Endodermal cell (in vitro differentiated cells): ENCODE results near the gene CAMKMT. TPM values are rescaled to one million over a fixed set of nuclear protein-coding genes. Genes with fewer than 3 reads are reported as not detected.

Experiments
- DNase-seq: peaks from one replicate; pipeline ENCODE4 v3.0.0-alpha.2; 2017
- H3K27ac ChIP-seq: 2 replicates; pipeline ENCODE4 v1.5.1; 2013; ENCODE audit warnings: mild to moderate bottlenecking, low read depth, low read length, moderate library complexity
- H3K27me3 ChIP-seq: 2 replicates; pipeline ENCODE4 v1.6.1; 2013; ENCODE audit warnings: mild to moderate bottlenecking, low read length, moderate library complexity; ENCODE audit not compliant: insufficient read depth, control insufficient read depth, poor library complexity, severe bottlenecking
- H3K36me3 ChIP-seq: 2 replicates; pipeline ENCODE4 v1.7.0; 2013; ENCODE audit warnings: mild to moderate bottlenecking, low read length, moderate library complexity; ENCODE audit not compliant: control insufficient read depth, insufficient read depth
- H3K4me1 ChIP-seq: one replicate; pipeline ENCODE4 v1.7.0; 2013; ENCODE audit warnings: low read length; ENCODE audit not compliant: control insufficient read depth, insufficient read depth
- H3K4me3 ChIP-seq: 2 replicates; pipeline ENCODE4 v1.5.1; 2013; ENCODE audit warnings: mild to moderate bottlenecking, low read length, moderate library complexity
- H3K9ac ChIP-seq: 2 replicates; pipeline ENCODE4 v1.6.1; 2013; ENCODE audit warnings: mild to moderate bottlenecking, low read length, moderate library complexity; ENCODE audit not compliant: poor library complexity, severe bottlenecking; ENCODE audit errors: extremely low read depth
- H3K9me3 ChIP-seq: 2 replicates; pipeline ENCODE4 v1.6.1; 2013; ENCODE audit warnings: mild to moderate bottlenecking, low read length, moderate library complexity; ENCODE audit not compliant: control insufficient read depth
- H3K27ac Mint-ChIP-seq: 2 replicates; pipeline ENCODE4 v1.8.0; 2020; ENCODE audit warnings: mixed read lengths
- H3K27me3 Mint-ChIP-seq: 2 replicates; pipeline ENCODE4 v1.8.0; 2021; ENCODE audit warnings: mild to moderate bottlenecking, mixed read lengths; ENCODE audit not compliant: insufficient read depth
- H3K36me3 Mint-ChIP-seq: 2 replicates; pipeline ENCODE4 v1.8.0; 2020; ENCODE audit warnings: low read depth, mixed read lengths
- H3K4me1 Mint-ChIP-seq: 2 replicates; pipeline ENCODE4 v1.8.0; 2020; ENCODE audit warnings: mixed read lengths
- H3K4me3 Mint-ChIP-seq: 2 replicates; pipeline ENCODE4 v1.8.0; 2020; ENCODE audit warnings: mild to moderate bottlenecking, moderate library complexity, mixed read lengths
- H3K9me3 Mint-ChIP-seq: 2 replicates; pipeline ENCODE4 v1.8.0; 2020; ENCODE audit warnings: mild to moderate bottlenecking, mixed read lengths
- WGBS, 2 experiments: methylation state at CpG; one replicate each; pipeline versions ENCODE4 v1.1.5 to v1.1.7; 2013; ENCODE audit warnings: missing lambda C conversion rate in 2 of 2, mixed read lengths in 1 of 2; ENCODE audit not compliant: insufficient coverage in 1 of 2, insufficient read length in 1 of 2; 5-methylcytosine and 5-hydroxymethylcytosine counted together
- total RNA-seq, 2 donors: library from RNA; stranded (reverse); fragmentation: NEBNext Ultra II Directional in 1 of 2; extraction: Animal tissue kit (Norgen Biotek cat#: 25700) in 1 of 2; gene quantifications; 2 replicates in 1 of 2; 3 replicates in 1 of 2; pipeline ENCODE4 v1.2.1, GENCODE V29; 2021
- TF ChIP-seq, protein P1 (sequence below): fragments of 200-600 bp; sonication (generic); conservative IDR thresholded peaks from 2 replicates; pipeline ENCODE4 v1.5.0; 2021; ENCODE audit warnings: antibody characterized with exemption, mild to moderate bottlenecking

The CAMKMT gene
- total RNA-seq, 2 donors from 2014 or later = 31.4 to 57.5 TPM

DNA sequence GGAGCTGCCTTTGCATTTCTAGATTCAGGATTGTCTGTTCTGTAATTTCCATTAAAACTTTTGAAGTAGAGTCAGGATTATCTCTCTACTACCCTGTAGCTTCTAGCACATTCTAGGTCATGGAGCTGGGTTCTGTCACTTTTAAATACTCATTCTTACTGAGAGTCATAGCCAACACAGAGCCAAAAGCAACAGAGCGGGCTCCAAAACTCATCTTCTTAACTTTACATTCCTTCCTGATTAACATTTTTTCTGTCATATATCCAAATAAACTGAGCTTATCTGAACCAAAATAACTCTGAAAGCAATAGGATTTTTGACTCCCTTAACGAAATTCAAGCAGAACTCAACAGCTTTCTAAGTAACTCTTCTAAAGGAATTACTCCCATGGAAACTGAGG is 13.3 kb upstream of the CAMKMT start:
- H3K4me3 ChIP-seq = no peak overlapping the region
- no peaks in the 10 kb centered on the region for H3K27me3 ChIP-seq
- H3K27ac Mint-ChIP-seq = no peak overlapping the region
- H3K9me3 Mint-ChIP-seq = no peaks in the 10 kb centered on the region
- peaks cover 11% of the 10 kb centered on the region for H3K4me1 Mint-ChIP-seq
- TF ChIP-seq, protein P1, sequence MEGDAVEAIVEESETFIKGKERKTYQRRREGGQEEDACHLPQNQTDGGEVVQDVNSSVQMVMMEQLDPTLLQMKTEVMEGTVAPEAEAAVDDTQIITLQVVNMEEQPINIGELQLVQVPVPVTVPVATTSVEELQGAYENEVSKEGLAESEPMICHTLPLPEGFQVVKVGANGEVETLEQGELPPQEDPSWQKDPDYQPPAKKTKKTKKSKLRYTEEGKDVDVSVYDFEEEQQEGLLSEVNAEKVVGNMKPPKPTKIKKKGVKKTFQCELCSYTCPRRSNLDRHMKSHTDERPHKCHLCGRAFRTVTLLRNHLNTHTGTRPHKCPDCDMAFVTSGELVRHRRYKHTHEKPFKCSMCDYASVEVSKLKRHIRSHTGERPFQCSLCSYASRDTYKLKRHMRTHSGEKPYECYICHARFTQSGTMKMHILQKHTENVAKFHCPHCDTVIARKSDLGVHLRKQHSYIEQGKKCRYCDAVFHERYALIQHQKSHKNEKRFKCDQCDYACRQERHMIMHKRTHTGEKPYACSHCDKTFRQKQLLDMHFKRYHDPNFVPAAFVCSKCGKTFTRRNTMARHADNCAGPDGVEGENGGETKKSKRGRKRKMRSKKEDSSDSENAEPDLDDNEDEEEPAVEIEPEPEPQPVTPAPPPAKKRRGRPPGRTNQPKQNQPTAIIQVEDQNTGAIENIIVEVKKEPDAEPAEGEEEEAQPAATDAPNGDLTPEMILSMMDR = no peak
- no peak for DNase-seq
- no peak overlapping the region for H3K27ac ChIP-seq
- no peak overlapping the region for H3K9ac ChIP-seq
- H3K4me3 Mint-ChIP-seq = no peak overlapping the region
- H3K36me3 Mint-ChIP-seq = peaks cover 9% of the 10 kb centered on the region
- WGBS, 2 experiments = 86 to 92% methylated on average over 1 to 2 of the region's 2 CpGs
- no peaks in the 10 kb centered on the region for H3K9me3 ChIP-seq
- no peaks in the 10 kb centered on the region for H3K4me1 ChIP-seq
- H3K27me3 Mint-ChIP-seq = no peaks in the 10 kb centered on the region
- H3K36me3 ChIP-seq = peaks cover 13% of the 10 kb centered on the region

DNA sequence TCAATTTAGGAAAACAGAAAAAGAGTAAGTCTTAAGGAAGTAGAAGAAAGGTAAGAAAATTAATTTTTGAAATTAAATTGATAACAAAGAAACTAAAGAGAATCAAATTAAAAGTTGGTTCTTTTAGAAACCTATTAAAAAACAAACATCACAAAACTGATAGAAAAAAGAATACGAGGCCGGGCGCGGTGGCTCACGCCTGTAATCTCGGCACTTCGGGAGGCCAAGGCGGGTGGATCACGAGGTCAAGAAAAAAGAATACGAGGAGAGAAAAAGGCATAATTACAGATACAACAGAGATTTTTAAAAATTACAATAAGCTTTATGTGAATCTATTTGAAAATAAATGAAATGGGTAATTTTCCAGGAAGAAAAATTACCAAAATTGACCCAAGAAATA is 12.2 kb upstream of the CAMKMT start:
- H3K4me3 Mint-ChIP-seq = no peak overlapping the region
- no peak overlapping the region for H3K27ac ChIP-seq
- H3K4me1 ChIP-seq = no peaks in the 10 kb centered on the region
- H3K9ac ChIP-seq = no peak overlapping the region
- H3K9me3 ChIP-seq = no peaks in the 10 kb centered on the region
- H3K27me3 Mint-ChIP-seq = no peaks in the 10 kb centered on the region
- 100% methylated on average over 8 of the region's 10 CpGs; no CpG with 5 or more reads in 1 of the 2 experiments for WGBS, 2 experiments
- H3K9me3 Mint-ChIP-seq = no peaks in the 10 kb centered on the region
- no peak overlapping the region for H3K27ac Mint-ChIP-seq
- no peak for DNase-seq
- H3K4me1 Mint-ChIP-seq = peaks cover 11% of the 10 kb centered on the region
- TF ChIP-seq, protein P1 = no peak
- H3K4me3 ChIP-seq = no peak overlapping the region
- H3K36me3 Mint-ChIP-seq = peaks cover 7% of the 10 kb centered on the region
- no peaks in the 10 kb centered on the region for H3K27me3 ChIP-seq
- H3K36me3 ChIP-seq = peaks cover 12% of the 10 kb centered on the region

DNA sequence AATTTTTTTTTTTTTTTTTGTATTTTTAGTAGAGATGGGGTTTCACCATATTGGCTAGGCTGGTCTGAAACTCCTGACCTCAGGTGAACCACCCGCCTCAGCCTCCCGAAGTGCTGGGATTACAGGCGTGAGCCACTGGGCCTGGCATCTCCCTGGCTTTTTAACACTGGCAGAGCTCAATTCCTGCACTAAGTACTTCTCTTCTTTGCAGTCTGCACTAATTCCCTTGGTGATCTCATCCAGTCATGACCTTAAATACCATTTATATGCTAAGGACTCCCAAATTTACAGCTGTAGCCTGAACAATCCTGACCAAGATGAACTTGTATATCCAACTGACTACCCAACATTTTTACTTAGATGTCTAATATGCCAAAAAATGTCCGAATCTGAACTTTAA is 10.7 kb upstream of the CAMKMT start:
- Histone ChIP-seq H3K4me1 (no peaks in the 10 kb centered on the region), H3K9ac (no peak overlapping the region), H3K27ac (no peak overlapping the region), H3K9me3 (no peaks in the 10 kb centered on the region), H3K4me3 (no peak overlapping the region), H3K36me3 (peaks cover under 1% of the 10 kb centered on the region), H3K27me3 (no peaks in the 10 kb centered on the region)
- no peaks in the 10 kb centered on the region for H3K27me3 Mint-ChIP-seq
- 85 to 89% methylated on average over 4 of the region's 4 CpGs for WGBS, 2 experiments
- H3K36me3 Mint-ChIP-seq = peaks cover 1% of the 10 kb centered on the region
- H3K4me1 Mint-ChIP-seq = peaks cover 11% of the 10 kb centered on the region
- H3K4me3 Mint-ChIP-seq = no peak overlapping the region
- TF ChIP-seq, protein P1 = no peak
- H3K9me3 Mint-ChIP-seq = no peaks in the 10 kb centered on the region
- no peak for DNase-seq
- no peak overlapping the region for H3K27ac Mint-ChIP-seq
